Right cardiac atrium (tissue), 5 donors: ENCODE results near the gene CFAP99. TPM values are rescaled to one million over a fixed set of nuclear protein-coding genes. Genes with fewer than 3 reads are reported as not detected.

ENCODE experiments used
- ATAC-seq, 2 donors: fragments of 200-7000 bp; cut with Tn5 transposase; one replicate each; pipeline versions ENCODE4 v1.8.0 to v1.9.1; 2020; ENCODE audit warnings: moderate library complexity in 2 of 2, mild to moderate bottlenecking in 1 of 2
- DNase-seq, 3 donors: peaks; one replicate each; pipeline ENCODE4 v3.0.0-alpha.2; 2020
- H3K27ac ChIP-seq: one replicate; pipeline ENCODE4 v1.5.1; 2013; ENCODE audit warnings: mild to moderate bottlenecking, low read length, control low read depth, moderate library complexity
- H3K27me3 ChIP-seq: one replicate; pipeline ENCODE4 v1.6.1; 2013; ENCODE audit not compliant: control insufficient read depth, insufficient read depth
- H3K4me1 ChIP-seq: one replicate; pipeline ENCODE4 v1.6.1; 2013; ENCODE audit warnings: low read length; ENCODE audit not compliant: control insufficient read depth, insufficient read depth
- H3K4me3 ChIP-seq: one replicate; pipeline ENCODE4 v1.5.1; 2013; ENCODE audit warnings: low read length, control low read depth
- H3K9me3 ChIP-seq: one replicate; pipeline ENCODE4 v1.6.1; 2013; ENCODE audit warnings: low read length; ENCODE audit not compliant: control insufficient read depth
- WGBS: extraction: QIAGEN DNeasy Blood & Tissue Kit; methylation state at CpG from one replicate; pipeline ENCODE4 v1.1.7; 2013; 5-methylcytosine and 5-hydroxymethylcytosine counted together
- intact Hi-C, 4 donors: fragments of 100-400 bp; cut with DNase I; formaldehyde crosslinking; loops; one replicate each; pipeline versions ENCODE4 v1.11.0 to v1.14.0; 2022 to 2023
- polyA plus RNA-seq: library from polyadenylated mRNA; stranded (reverse); fragments of 200-250 nt; gene quantifications from one replicate; pipeline ENCODE4 v1.2.3, GENCODE V29; 2013
- total RNA-seq, 4 donors: library from RNA; stranded (reverse); fragmentation: NEBNext Ultra II Directional; extraction: Animal tissue kit (Norgen Biotek cat#: 25700); gene quantifications; one replicate each; pipeline ENCODE4 v1.2.1, GENCODE V29; 2021
- donor health status: healthy with polysubstance abuse.
- donor health status: DM: no; HTN: yes; CAD: no.
- donor health status: DM: no; HTN: no; CAD: no.
- donor health status: DM: no; HTN: yes; CAD: no; lungs with severe emphysema.
- donor health status: DM: yes; HTN: yes; CAD: no.

The CFAP99 gene
- total and polyA plus RNA-seq, 5 donors, result not detected

DNA sequence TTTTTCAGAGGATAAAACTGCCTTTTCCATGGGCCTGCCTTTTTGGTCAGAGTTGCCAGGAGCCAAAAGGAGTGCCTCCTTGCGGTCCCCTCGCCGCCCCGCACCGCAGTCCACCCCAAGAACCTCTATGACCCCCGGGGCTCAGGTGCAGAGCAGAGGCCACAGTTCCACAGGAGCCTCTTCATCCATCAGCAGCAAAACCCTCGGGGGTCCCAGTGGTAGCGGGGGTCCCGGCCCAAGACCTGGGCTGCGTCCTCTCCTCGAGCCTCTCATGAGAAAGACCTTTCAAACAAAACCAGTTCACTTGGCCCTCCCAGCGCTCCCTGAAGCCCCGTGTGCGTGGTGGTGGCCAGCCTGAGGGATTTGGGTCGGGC lies 17.2 kb upstream of the CFAP99 start:
- H3K4me1 ChIP-seq, result peaks cover 2% of the 10 kb centered on the region
- no peaks in the 10 kb centered on the region for H3K9me3 ChIP-seq
- H3K4me3 ChIP-seq, result no peak overlapping the region
- WGBS, result 40% methylated on average over 15 of the region's 15 CpGs
- no peak overlapping the region for H3K27ac ChIP-seq
- intact Hi-C loops, result loop anchor here in 1 of 4 donors (5.0 kb wide), 1 partner anchor 139 kb away; the partner anchor contains the start of gene MXD4
- H3K27me3 ChIP-seq, result no peaks in the 10 kb centered on the region
- DNase-seq, result no peak
- no peak for ATAC-seq

GRCh38 chr4:2402048-2402842 lies 16.5 kb upstream of the CFAP99 start:
- H3K4me3 ChIP-seq, result peak overlapping the region; percentile 11
- intact Hi-C loops, result loop anchor here in 1 of 4 donors (5.0 kb wide), 1 partner anchor 140 kb away; the partner anchor contains the start of gene MXD4
- WGBS, result 3% methylated on average over 27 of the region's 27 CpGs
- DNase-seq (peak; percentile 58 to 86 (median 80)), ATAC-seq (peak; percentile 85 to 86)
- H3K4me1 ChIP-seq, result peaks cover 2% of the 10 kb centered on the region
- no peak overlapping the region for H3K27ac ChIP-seq
- no peaks in the 10 kb centered on the region for H3K27me3 ChIP-seq
- no peaks in the 10 kb centered on the region for H3K9me3 ChIP-seq

DNA sequence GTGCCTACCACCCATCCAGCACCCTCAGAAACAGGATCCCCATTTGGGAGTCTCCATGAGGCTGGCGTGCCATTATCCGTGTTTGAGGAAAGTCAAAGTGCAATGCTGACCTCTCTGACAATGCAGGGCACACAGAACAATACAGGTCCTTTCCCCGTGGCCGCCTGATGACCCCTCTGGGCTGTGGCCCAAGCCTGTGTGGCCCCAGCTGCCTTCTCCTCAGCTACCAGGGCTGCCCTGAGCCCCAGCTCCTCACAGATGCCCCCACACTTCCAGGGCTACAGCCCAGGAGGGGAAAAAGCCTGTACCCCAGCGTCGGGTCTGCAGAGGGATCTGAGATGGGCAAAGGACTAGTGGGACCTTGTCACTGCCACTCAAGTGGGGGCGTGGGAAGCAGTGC lies 15.8 kb upstream of the CFAP99 start:
- WGBS, result 66% methylated on average over 7 of the region's 7 CpGs
- peak in 1 of 3 donors; percentile 30 for DNase-seq
- H3K4me3 ChIP-seq, result no peak overlapping the region

GRCh38 chr4:2406406-2406805 lies 12.3 kb upstream of the CFAP99 start:
- Histone ChIP-seq H3K9me3 (no peaks in the 10 kb centered on the region), H3K27ac (no peak overlapping the region), H3K4me1 (peaks cover 2% of the 10 kb centered on the region), H3K27me3 (no peaks in the 10 kb centered on the region), H3K4me3 (no peak overlapping the region)
- 79% methylated on average over 10 of the region's 10 CpGs for WGBS
- no peak for ATAC-seq
- no peak for DNase-seq
- intact Hi-C loops, result no loop called here

More for the DNA sequence above, 15.8 kb upstream of the CFAP99 start:
- H3K4me1 ChIP-seq, result peaks cover 2% of the 10 kb centered on the region
- H3K27me3 ChIP-seq, result no peaks in the 10 kb centered on the region
- peak; percentile 20 to 55 for ATAC-seq
- H3K27ac ChIP-seq, result no peak overlapping the region
- intact Hi-C loops, result loop anchor here in 1 of 4 donors (5.0 kb wide), 1 partner anchor 141 kb away; the partner anchor contains the start of gene MXD4
- H3K9me3 ChIP-seq, result no peaks in the 10 kb centered on the region

DNA sequence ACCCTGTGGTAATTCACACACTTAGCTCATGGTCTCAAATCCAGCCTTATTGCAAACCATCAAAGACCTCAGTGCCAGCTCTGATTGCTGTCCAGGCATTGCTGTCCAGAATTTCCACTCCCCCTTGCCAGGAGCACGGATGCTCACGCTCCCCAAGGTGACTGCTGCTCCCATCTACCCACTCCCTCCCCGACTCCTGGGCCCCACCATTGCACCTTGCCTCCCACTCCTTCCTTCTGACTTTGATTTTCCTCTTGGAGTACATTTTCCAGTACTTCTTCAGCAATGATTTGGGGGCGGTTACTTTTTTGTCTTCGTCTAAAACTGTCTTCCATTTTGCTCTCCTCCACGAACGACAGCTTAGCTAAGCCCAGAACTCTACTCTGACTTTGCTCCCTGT lies 11.8 kb upstream of the CFAP99 start:
- Histone ChIP-seq H3K27me3 (no peaks in the 10 kb centered on the region), H3K4me3 (no peak overlapping the region), H3K9me3 (no peaks in the 10 kb centered on the region), H3K27ac (no peak overlapping the region), H3K4me1 (peaks cover 2% of the 10 kb centered on the region)
- DNase-seq (no peak), ATAC-seq (no peak)
- intact Hi-C loops, result no loop called here
- 66% methylated on average over 7 of the region's 7 CpGs for WGBS

DNA sequence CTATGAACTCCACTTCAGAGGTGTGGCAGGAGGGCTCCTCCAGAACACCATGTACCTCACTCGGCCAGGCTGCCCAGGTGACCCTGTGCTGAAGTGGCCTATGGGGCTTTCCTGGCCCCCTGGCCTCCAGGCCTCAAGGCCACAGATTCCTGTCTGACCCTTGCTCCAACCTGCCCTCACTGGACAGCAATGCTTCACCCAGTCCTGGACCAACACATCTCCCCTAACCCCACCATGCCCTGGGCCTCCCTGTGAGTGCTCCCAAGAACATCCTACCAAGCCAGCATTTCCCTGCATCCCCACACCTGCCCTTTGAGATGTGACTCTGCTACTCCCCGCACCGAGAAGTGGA lies 10.8 kb upstream of the CFAP99 start:
- Histone ChIP-seq H3K27me3 (no peaks in the 10 kb centered on the region), H3K4me3 (no peak overlapping the region), H3K9me3 (no peaks in the 10 kb centered on the region), H3K27ac (no peak overlapping the region), H3K4me1 (peaks cover 4% of the 10 kb centered on the region)
- intact Hi-C loops, result no loop called here
- WGBS, result 92% methylated on average over 3 of the region's 3 CpGs
- no peak for DNase-seq
- ATAC-seq, result no peak

DNA sequence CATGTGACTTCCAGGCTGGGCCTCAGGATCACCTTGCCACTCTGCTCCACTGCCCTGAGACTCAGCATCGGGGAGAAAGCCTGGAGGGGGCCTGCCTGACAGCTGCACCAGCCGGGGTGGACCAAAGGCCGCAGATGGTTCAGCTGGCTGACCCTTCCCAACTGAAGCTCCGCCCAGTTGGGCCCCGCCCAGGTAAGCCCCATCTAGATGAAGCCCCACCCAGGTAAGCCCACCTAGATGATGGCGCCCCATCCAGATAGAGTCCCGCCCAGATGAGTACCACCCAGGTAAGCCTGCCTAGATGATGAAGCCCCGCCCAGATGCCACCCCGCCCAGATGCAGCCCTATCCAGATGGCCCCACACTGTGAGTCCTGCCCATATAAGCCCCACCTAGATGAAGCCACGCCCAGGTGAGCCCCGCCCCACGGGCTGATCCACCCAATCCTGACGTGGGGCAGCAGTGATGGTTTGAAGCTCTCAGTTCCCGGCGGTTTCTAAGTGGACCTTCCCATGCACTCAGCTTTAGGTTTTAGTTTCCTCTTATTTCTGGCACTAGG lies 10.3 kb upstream of the CFAP99 start:
- intact Hi-C loops, result no loop called here

GRCh38 chr4:2408976-2409375 lies 9.8 kb upstream of the CFAP99 start:
- Histone ChIP-seq H3K4me3 (no peak overlapping the region), H3K27me3 (no peaks in the 10 kb centered on the region), H3K27ac (no peak overlapping the region), H3K9me3 (no peaks in the 10 kb centered on the region), H3K4me1 (peaks cover 11% of the 10 kb centered on the region)
- intact Hi-C loops, result no loop called here
- WGBS, result 87% methylated on average over 10 of the region's 10 CpGs
- no peak for ATAC-seq
- DNase-seq, result peak in 1 of 3 donors; percentile 11

More for the DNA sequence above, 10.3 kb upstream of the CFAP99 start:
- whole genome bisulfite sequencing, result 78% methylated on average over 15 of the region's 15 CpGs
- ATAC-seq, result no peak
- H3K4me3 ChIP-seq, result no peak overlapping the region
- H3K4me1 ChIP-seq, result peaks cover 8% of the 10 kb centered on the region
- H3K9me3 ChIP-seq, result no peaks in the 10 kb centered on the region
- no peak overlapping the region for H3K27ac ChIP-seq
- peak in 1 of 3 donors; percentile 8 for DNase-seq
- H3K27me3 ChIP-seq, result no peaks in the 10 kb centered on the region

GRCh38 chr4:2409381-2409783 lies 9.4 kb upstream of the CFAP99 start:
- intact Hi-C loops, result no loop called here
- no peaks in the 10 kb centered on the region for H3K9me3 ChIP-seq
- DNase-seq (peak in 2 of 3 donors; percentile 31 to 53), ATAC-seq (no peak)
- H3K27me3 ChIP-seq, result no peaks in the 10 kb centered on the region
- no peak overlapping the region for H3K4me3 ChIP-seq
- WGBS, result 86% methylated on average over 14 of the region's 14 CpGs
- H3K4me1 ChIP-seq, result peaks cover 11% of the 10 kb centered on the region
- H3K27ac ChIP-seq, result no peak overlapping the region

DNA sequence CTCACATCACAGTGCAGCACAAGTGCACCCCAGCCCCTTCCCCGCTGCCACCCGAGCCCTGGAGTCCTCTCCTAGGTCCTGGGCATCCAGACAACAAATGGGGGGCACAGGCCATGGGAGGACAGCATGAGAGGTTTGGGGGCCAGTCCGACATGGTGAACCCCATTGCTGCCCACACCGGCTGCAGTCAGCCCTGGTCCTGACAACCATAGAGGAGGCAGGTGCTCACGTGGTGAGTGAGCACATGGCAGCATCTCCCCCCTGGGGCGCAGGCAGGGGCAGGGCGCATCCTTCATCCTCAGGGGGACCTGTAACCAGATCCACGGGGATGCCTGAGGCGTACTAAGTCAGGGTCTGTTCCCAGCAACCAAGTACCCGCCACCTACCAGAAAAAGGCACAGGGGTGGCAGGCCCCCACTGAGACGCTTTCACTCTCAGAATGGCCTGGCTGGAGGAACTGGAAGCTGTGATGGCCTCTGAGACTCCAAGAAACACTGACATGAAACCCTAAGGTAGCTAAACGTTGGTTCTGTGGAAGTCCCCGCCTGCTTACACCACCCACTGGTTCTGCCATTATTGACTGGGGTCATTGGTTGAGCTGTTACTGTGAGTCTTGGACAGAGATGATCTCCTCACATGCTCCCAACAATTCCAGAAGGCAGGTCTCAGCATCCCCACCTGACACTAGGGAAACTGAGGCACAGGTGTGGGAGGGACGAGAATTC lies 6.8 kb upstream of the CFAP99 start:
- ATAC-seq, result no peak
- peaks cover 13% of the 10 kb centered on the region for H3K4me1 ChIP-seq
- no peak overlapping the region for H3K4me3 ChIP-seq

GRCh38 chr4:2412534-2412884 lies 6.2 kb upstream of the CFAP99 start:
- WGBS, result 48% methylated on average over 5 of the region's 5 CpGs
- Histone ChIP-seq H3K9me3 (no peaks in the 10 kb centered on the region), H3K4me3 (no peak overlapping the region), H3K27ac (peak overlapping the region; percentile 31), H3K4me1 (peaks cover 13% of the 10 kb centered on the region), H3K27me3 (no peaks in the 10 kb centered on the region)
- intact Hi-C loops, result loop anchor here in 2 of 4 donors (10.0 kb wide), 1 partner anchor 158 kb away; no protein-coding TSS in a partner anchor
- DNase-seq (no peak), ATAC-seq (no peak)

More for the DNA sequence above, 6.8 kb upstream of the CFAP99 start:
- H3K27ac ChIP-seq, result no peak overlapping the region
- no peaks in the 10 kb centered on the region for H3K27me3 ChIP-seq
- 84% methylated on average over 14 of the region's 14 CpGs for WGBS
- DNase-seq, result no peak
- H3K9me3 ChIP-seq, result no peaks in the 10 kb centered on the region
- intact Hi-C loops, result loop anchor here in 2 of 4 donors (10.0 kb wide), 1 partner anchor 157 kb away; no protein-coding TSS in a partner anchor
